GM18873 (cell line): ENCODE results near the gene DUSP9.
"Not testable (repeated sequence)": the region's sequence is repeated elsewhere in the genome, so short reads cannot be mapped to it uniquely, and the experiment has no call there.

Source experiments
- ATAC-seq: cut with Tn5 transposase; IDR thresholded peaks from one replicate; pipeline ENCODE4 v1.9.1; 2021; ENCODE audit warnings: mild to moderate bottlenecking, moderate library complexity, moderate number of reproducible peaks; ENCODE audit not compliant: unreplicated experiment, low FRiP score

Gene DUSP9

DNA sequence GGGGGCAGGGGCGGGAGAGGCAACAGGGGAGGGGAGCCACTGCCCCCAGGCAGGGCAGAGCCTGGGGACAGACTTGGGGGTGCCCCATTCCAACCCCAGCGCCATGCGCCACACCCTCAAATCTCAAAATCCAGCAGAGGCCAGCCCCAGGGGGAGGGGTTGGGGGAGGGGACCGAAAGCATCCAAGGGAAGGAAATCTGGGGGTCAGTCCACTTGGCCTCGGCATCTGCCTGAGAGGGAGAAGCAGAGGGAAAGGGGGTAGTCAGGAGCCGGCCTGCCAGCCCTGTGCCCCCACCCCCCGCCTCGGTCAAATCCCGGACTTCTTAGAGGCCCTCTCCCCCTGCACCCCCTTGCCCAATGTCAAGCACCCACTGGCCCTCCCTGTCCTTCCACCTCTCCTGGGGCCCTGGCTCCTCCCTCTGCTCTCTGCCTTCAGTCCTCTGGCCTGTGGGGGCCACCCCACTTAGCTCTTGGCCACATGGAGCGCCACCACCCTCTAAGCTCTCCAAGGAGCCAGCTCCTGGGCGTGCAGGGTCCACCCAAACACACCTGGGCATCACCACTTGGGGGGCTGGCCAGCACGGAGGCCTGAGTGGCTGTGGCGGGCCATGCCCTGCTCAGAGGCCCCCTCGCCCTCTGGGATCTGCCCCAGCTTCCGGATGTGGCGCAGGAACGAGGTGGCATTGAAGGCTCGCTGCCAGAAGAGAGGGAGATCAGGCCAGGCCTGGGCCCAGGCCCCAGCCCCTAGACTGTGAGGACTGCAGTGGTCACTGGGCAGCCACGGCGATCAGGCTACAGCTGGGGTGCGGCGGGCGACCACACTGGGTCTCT, 23.1 kb downstream of the DUSP9 start:
- ATAC-seq = no peak

DNA sequence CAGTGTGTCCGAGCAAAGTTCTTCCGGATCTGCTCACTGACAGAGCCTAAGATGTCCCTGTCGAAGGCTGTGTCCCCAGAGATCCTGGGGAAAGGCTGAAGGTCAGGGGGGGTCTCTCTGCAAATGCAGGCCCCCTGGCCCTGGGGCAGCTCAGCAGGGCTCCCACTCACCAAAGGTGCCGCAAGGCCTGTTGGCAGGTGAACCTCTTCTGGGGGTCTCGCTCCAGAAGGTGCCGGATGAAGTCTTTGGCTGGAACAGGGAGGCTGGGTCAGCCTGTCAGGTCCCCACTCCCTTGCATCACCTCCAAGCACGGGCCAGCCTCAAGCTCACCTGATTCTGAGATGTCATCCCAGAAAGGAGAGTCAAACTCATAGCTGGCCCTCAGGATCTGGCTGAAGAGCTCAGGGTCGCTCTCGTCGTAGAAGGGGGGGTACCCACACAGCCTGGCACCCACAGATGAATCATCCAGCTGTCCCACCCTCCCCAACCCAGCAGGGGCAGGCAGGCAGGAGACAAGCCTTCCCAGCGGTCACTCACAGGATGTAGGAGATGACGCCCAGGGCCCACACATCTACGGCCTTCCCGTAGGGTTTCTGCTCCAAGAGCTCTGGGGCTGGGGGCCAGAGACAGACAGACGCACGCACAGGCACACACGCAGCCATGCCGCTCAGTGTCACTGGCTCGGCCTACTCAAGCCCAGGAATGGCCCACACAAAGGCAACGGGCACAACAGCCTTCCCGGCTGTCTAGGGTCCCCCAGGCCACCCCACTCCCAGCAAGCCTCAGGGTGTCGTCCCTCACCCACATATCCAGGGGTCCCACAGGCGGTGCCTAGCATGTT, 24.0 kb downstream of the DUSP9 start:
- ATAC-seq = no peak

DNA sequence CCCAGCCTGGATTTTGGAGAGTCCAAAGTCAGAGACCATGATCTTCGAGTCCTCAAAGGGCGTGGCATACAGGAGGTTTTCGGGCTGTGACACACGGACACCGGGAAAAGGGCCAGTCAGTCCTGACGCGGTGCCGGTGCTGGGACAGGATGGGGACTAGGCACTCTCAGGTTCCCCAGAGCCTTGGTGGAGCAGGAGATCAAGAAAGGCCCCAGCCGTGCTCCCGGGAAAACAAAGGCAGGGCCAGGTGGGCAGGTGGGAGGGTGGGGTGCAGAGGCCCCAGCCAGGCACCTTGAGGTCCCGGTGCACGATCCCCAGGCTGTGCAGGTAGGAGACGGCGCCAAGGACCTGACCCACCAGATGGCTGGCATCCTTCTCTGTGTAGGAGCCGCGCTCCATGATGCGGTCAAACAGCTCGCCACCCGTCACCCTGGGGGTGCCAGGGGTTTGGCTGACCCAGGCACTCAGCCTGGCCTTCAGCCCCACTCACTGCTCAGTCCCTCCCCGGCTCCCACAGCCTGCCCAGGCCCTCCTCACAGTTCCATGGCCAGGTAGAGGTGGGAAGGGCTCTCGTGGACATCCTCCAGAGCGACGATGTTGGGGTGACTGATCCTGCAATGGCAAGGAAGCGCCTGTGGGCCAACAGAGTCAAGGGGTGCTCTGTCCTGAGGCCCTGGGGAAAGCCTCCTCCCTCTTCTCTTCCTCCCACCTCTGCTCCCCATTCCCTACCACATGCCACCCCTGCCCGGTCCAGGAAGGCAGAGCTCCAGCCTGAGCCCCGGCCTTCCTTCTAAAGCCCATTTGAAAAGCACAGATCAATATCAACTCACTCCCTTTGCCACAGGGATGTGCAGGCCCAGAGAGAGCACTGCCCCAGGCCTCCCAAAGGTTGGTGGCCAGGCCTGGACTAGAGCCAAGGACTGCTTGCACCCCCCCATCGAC, 24.9 kb downstream of the DUSP9 start:
- ATAC-seq = no peak

DNA sequence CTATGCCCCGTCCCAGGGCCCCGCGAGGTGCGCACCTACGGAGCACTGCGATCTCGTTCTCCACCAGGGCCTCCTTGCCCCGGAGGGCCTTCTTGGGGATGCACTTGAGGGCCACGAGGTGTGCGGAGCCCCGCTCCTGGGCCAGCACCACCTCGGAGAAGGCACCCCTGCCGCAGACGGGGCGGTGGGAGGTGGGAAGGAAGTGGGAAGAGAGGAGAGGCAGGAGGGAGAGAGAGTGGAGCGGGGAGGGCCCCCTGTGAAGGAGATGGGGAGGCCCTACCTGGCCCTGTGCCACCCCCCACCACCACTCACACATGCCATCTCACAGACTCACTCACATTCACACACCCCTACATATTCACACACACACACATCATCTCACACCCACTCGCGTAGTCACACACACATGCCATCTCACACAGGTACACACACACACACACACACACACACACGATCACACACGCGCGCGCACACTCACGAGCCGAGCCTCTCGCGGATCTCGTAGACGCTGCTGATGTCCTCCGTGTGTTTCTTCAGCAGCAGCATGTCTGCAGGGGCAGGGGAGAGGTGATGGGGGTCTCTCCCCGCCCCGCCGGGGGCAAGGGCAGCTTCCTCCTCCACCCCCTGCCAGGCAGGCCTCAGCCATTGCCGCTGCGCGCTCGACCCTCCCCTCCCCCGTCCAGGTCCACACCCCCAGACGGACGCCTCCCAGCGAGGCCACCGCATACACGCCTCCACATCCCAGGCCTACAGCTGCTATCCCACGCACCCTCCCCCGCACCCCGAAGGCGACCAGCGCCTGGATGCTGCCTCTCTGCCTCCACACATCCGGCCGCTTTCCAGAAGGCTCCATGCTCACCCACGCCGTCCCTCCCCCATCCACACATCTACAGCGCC, 25.8 kb downstream of the DUSP9 start:
- no peak for ATAC-seq

DNA sequence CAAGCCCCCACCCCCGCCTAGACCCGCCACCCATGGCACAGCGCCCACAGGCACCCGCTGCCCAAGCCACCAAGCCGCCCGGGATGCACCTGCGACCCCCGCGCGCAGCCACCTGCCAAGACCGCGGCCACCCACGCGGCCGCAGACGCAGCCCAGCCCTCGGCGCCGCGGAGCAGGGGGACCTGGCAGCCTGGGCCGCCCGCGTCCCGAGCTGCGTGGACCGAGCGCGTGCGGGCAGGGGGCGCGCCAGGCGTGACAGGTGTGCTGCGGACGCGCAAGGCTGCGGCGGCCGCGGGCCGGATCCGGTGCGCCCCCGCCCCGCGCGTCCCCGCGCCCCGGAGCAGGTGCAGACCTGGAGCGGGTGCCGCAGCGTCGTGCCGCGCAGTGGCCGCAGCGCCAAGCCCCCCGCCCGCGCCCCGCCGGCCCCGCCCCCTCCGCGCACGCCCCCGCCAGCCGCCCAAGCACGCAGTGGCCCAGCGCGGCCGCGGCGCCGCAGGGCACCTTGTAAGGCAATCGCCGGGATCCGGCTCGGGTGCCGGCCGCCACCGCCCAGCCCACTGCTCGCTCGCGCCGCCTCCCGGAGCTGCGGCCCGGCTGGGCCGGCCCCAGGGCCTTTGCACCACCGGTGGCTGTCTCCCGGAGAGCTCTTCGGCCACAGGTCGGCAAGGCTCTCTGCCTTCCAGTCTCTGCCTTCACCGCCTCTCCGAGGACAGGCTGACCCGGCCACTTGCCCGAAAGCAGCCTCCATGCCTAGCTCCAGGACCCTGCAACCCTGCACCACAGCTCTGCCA, 26.6 kb downstream of the DUSP9 start, which contains the start of gene PNCK:
PNCK (minus strand) TSS at position 386 of the 791 bp plus-strand sequence. CDS start 737 bp downstream, outside the sequence.
- no peak for ATAC-seq

DNA sequence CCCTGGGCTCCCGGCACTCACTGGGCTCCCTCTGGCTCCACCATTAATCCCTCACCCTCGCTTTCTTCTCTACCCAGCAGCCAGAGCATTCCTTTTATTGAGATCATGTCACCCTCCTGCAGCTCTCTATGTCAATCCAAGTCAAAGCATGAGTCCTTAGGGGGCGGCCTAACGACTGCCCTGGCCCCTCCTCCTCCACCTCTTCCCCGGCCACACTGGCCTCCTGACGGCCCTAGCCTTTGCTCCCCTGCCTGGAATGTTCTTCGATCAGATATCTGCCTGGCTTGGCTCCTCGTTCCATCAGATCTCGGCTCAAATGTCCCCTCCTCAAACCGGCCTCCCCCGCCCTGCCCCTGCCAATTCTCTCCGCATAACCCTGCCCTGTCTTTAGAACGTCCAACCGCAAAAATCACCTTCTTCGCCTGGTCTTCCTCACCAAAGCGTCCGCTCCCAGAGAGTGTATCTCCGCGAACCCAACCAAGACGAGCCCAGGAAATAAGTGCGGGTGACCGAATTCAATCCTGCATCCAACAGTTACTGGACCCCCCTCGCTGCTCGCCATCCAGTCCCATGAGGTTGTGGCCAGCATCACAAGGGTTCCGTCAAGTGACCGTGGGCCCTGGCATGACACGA, 27.3 kb downstream of the DUSP9 start:
- no peak for ATAC-seq

DNA sequence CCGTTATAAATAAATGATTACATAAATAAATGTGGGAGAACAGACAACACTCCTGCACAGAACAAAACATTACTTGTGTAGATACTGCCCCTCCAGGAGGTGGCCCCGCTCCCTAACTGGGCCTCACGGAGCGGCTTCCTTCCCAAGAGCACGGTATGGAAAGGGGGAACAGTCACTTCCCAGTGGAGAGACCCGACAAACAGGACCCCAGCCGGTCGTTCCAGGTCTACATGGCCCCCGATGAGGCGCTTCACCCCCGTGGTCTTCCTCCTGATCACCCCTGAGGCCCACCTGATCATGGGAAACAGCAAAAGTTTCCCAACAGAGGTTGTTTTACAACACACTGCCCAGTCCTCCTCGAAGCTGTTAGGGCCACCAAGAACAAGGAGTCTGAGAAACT, 34.2 kb downstream of the DUSP9 start:
- no peak for ATAC-seq

DNA sequence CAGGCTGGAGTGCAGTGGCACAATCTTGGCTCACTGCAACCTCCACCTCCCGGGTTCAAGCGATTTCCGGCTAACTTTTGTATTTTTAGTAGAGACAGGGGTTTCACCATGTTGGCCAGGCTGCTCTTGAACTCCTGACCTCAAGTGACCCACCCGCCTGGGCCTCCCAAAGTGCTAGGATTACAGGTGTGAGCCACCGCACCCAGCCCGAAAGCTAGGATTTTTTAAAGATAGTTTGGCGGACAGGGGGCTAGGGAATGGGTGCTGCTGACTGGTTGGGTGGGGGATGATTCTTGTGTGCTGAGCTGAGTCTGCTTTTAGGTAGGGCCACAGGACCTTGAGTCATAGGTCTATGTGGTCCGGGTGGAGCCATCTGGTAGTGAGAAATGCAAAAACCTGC, 36.5 kb downstream of the DUSP9 start:
- not testable (repeated sequence) for ATAC-seq

DNA sequence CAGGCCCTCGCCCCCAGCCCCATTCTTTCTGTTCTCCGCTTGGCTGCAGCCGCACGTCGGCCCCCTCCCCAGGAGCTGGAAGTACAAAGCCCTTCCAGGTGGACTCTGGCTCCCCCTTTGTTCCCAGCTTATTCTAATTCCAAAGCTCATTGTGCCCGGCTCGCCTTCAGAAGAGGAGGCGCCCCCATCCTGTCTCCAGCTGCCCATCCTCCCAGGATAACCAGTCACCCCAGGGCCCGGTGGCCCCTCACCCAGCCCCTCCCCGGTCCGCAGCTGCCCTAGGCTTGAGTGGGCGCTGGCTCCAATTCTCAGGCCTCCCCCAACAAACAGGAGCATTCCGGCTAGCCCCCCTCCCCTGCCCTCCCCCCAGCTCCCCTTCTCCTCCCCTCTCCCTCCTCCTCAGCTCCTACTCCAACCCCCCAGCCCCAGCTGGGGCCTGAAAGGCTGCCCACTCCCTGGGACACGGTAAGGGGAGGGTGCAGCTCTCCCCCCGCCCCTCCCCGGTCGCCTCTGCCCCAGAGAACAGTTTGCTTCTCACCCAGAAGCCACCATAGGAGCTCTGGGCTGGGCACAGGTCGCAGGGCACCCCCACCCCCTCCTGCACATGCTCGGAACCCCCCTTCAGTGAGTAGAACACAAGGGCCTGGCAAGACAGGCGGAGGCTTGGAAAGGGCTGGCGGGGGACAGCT, 37.6 kb downstream of the DUSP9 start:
- no peak for ATAC-seq

DNA sequence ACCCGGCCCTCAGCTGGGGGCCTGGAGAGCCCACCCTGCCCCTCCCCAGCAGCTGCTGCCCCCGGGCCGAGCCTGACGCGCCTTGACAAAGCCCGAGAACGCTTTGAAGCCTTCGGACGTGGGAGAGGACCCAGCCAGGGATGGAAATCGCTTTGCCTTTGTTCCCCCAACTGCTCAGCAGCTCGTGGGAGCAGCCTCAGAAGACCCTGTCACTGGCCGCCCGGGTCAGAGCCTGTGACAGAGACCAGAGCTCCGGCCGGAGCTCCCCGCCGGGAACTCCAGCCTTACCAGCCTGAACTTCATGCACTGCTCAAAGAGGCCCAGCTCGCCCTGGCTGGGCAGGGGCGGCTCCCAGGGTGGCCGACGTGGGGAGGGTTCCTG, 38.1 kb downstream of the DUSP9 start:
- no peak for ATAC-seq

DNA sequence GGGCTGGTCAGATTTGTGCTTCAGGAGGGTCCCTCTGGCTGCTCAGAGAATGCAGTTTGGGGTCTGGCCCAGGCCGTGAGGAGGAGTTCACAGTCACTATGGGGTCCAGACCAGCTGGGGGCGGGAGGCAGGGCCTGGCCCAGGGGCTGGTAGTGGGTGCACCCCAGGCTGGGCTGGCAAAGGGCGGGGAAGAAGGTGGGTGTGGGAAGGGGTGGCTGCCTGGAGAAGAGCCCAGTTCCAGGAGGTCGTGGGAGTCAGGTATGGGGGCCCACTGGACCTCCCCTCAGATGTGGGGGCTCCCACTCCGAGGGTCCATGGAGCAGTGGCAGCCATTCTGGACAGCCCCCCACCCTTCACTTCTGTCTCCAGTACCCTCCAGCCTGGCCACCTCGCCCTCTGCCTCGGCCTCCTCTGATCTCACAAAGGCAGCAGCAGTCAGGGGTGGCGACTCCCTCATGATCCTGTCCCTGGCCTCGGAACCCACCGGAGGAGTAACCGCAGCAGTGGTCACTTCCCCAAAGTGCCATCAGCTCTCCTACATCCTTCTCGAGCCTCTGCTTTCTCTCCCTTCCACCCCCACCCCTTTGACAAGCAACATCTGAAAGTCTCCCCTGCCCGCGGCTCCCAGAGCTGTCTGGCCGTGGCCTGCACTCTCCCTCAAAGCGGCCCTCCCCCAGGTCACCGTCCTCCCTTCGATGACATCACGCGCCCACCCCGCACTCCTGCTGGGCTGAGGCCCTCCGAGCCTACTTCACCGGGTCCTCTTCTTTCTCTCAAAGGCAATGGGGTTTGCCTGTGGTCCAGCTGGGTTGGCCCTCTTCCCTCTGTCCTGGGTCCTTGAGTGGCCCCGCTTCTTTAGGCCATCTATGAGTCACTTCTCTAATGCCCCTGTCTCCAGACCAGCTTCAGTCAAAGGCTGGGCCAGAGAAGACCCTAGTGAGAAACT, 39.0 kb downstream of the DUSP9 start:
- no peak for ATAC-seq

DNA sequence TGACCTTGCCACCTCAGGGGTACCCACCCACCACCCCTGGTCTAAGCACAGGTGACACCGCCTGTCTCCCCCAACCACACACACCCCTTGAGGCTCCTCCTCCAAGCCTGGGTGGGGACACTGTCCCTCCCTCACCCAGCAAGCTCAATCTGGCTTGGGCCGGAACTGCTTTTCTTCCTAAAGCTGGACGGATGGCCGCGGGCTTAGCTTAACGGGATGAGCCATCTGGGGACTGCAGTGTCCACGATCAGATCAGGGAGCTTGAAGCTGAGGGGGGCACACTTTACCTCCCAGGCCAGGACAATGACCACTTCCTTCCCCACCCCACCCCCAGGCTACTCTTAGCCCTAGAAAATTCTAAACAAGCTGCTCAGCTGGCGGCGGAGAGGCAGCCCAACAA, 39.7 kb downstream of the DUSP9 start:
- ATAC-seq = no peak

DNA sequence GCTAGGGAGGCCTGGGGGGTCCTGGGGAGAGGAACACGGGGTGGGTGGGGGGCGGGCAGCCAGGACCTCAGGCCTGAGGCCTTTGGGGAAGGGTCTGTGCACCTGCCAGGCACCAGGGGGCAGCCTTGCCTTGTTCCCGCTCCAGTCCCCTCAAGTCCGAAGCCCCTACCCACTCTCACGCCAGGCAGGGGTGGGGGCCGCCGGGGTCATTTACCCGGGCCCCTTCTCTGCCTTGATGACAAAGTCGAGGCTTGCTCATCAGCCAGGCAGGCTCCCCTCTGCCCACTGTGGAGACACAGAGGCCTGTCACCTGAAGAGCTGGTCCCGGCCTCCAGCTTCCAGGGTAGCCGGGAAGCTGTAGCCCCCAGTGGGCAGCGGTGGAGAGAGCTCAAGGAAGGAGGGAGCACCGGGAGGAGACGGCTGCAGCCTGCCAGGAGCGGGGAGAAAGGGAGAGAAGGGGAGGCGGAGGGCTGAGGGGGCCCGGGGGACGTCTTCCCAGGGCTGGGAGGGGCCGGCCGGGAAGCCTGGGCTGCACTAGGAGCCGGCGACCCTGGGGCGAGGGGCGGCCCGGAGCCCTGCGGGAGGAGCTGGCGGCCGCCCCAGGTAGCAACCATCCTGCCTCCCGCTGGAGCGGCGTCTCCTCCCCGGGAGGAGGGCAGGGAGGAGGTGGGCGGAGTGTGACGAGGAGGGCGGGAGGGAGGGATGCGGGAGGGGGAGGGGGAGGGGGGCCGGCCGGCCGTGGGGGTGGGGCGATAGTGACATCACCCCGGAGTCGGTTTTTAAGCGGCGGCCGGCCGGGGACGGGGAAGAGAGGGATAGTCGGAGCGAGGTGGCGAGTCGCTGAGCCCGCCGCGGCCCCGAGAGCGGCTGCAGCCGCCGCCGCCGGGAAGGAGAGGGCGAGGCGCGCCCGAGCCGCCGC, 40.4 kb downstream of the DUSP9 start, which contains the start of gene SLC6A8:
SLC6A8 (plus strand) TSS at position 806 of the 919 bp plus-strand sequence. CDS start 649 bp downstream, outside the sequence.
- no peak for ATAC-seq

DNA sequence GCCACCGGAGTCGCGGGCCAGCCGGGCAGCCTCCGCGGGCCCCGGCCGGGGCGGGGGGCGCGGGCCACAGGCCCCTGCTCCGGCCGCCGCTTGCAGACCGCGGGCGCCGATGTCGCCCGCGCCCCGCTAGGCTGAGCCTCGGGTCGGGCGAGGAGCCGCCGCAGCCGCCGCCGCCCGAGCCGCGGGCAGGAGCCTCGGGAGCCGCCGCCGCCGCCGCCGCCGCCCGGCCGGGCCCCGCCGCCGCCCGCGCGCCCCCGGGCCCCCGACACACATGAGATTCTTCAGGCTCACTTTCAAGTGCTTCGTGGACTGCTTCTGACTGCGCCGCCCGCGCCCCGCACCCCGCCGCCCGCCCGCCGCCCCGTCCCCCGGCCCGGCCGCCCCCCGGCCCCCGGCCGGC, 41.1 kb downstream of the DUSP9 start:
- ATAC-seq = no peak

DNA sequence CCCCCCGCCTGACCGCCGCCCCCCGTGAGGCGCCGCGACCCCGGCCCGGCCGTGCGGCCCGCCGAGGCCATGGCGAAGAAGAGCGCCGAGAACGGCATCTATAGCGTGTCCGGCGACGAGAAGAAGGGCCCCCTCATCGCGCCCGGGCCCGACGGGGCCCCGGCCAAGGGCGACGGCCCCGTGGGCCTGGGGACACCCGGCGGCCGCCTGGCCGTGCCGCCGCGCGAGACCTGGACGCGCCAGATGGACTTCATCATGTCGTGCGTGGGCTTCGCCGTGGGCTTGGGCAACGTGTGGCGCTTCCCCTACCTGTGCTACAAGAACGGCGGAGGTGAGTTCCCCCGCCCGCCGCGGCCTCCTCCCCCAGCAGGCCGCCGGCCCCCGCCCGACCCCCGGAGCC, 41.5 kb downstream of the DUSP9 start:
- ATAC-seq = no peak
